OCI-LY3 (cell line): ENCODE data around the gene PROK1.

Experiments
- H2AFZ ChIP-seq: fragments of 200-600, 300-600 bp; shearing (Covaris generic); 2 replicates; pipeline ENCODE4 v1.6.0; 2014; ENCODE audit warnings: antibody characterized with exemption, low read depth, low read length
- H3K27ac ChIP-seq: fragments of 200-600, 300-600 bp; sonication (generic); 2 replicates; pipeline ENCODE4 v1.5.1; 2014; ENCODE audit warnings: mild to moderate bottlenecking, low read length, moderate library complexity, mixed read lengths
- H3K27me3 ChIP-seq: fragments of 200-600, 300-600 bp; sonication (generic); 2 replicates; pipeline ENCODE4 v1.6.1; 2014; ENCODE audit warnings: low read depth, low read length, mixed read lengths
- H3K36me3 ChIP-seq: fragments of 200-600, 300-600 bp; sonication (generic); replicated peaks from 2 replicates; pipeline ENCODE3; 2014; ENCODE audit warnings: low read depth, low read length, mixed read lengths
- H3K4me1 ChIP-seq: fragments of 300-600, 200-600 bp; sonication (generic); 2 replicates; pipeline ENCODE4 v1.6.1; 2014; ENCODE audit warnings: low read length, mixed read lengths
- H3K4me2 ChIP-seq: fragments of 200-600, 300-600 bp; sonication (generic); 2 replicates; pipeline ENCODE4 v1.6.1; 2014; ENCODE audit warnings: low read length, mixed read lengths
- H3K4me3 ChIP-seq: fragments of 300-600, 200-600 bp; sonication (generic); 2 replicates; pipeline ENCODE4 v1.5.1; 2014; ENCODE audit warnings: antibody characterized with exemption, mild to moderate bottlenecking, low read length, moderate library complexity
- H3K79me2 ChIP-seq: fragments of 300-600, 200-600 bp; shearing (Covaris generic); 2 replicates; pipeline ENCODE4 v1.6.1; 2014; ENCODE audit warnings: mild to moderate bottlenecking, low read length, mixed read lengths
- H3K9ac ChIP-seq: fragments of 300-600, 200-600 bp; shearing (Covaris generic); 2 replicates; pipeline ENCODE4 v1.6.0; 2014; ENCODE audit warnings: mild to moderate bottlenecking, low read length, moderate library complexity
- H3K9me3 ChIP-seq: fragments of 200-600, 300-600 bp; shearing (Covaris generic); 2 replicates; pipeline ENCODE4 v1.6.1; 2014; ENCODE audit warnings: low read length, mixed read lengths; ENCODE audit not compliant: insufficient read depth
- H4K20me1 ChIP-seq: fragments of 200-600, 300-600 bp; sonication (generic); 2 replicates; pipeline ENCODE4 v1.6.1; 2016; ENCODE audit warnings: low read length, mixed read lengths; ENCODE audit not compliant: insufficient read depth
- CTCF ChIP-seq: fragments of 200-600, 300-600 bp; sonication (generic); IDR thresholded peaks from 2 replicates; pipeline ENCODE4 v1.5.1; 2014; ENCODE audit warnings: antibody characterized with exemption, low read length, low read depth
- EZH2phosphoT487 ChIP-seq: fragments of 200-600 bp; shearing (Covaris generic); IDR thresholded peaks from 2 replicates; pipeline ENCODE4 v1.6.1; 2018; ENCODE audit warnings: antibody characterized with exemption, mixed run types, low read depth

PROK1 gene

GRCh38 chr1:110420874-110421793 is 29.8 kb upstream of the PROK1 start:
- H3K79me2 ChIP-seq = no peaks in the 10 kb centered on the region
- no peak overlapping the region for H2AFZ ChIP-seq
- TF ChIP-seq EZH2phosphoT487 = no peak
- no peak for TF ChIP-seq CTCF
- H3K4me3 ChIP-seq = no peak overlapping the region
- no peaks in the 10 kb centered on the region for H3K36me3 ChIP-seq
- no peaks in the 10 kb centered on the region for H3K27me3 ChIP-seq
- H4K20me1 ChIP-seq = no peaks in the 10 kb centered on the region
- H3K4me1 ChIP-seq = no peaks in the 10 kb centered on the region
- H3K4me2 ChIP-seq = no peak overlapping the region
- H3K9me3 ChIP-seq = no peaks in the 10 kb centered on the region
- H3K9ac ChIP-seq = no peak overlapping the region
- H3K27ac ChIP-seq = no peak overlapping the region

GRCh38 chr1:110424699-110425611 is 26.0 kb upstream of the PROK1 start:
- Histone ChIP-seq H3K4me3 (no peak overlapping the region), H3K79me2 (no peaks in the 10 kb centered on the region), H3K9me3 (no peaks in the 10 kb centered on the region), H3K4me2 (no peak overlapping the region), H3K4me1 (no peaks in the 10 kb centered on the region), H3K9ac (no peak overlapping the region), H3K36me3 (no peaks in the 10 kb centered on the region), H4K20me1 (no peaks in the 10 kb centered on the region), H3K27ac (no peak overlapping the region), H2AFZ (no peak overlapping the region), H3K27me3 (no peaks in the 10 kb centered on the region)
- no peak for TF ChIP-seq EZH2phosphoT487
- TF ChIP-seq CTCF = no peak

GRCh38 chr1:110425612-110426152 is 25.3 kb upstream of the PROK1 start:
- H3K27ac ChIP-seq = no peak overlapping the region
- H3K27me3 ChIP-seq = no peaks in the 10 kb centered on the region
- H3K9ac ChIP-seq = no peak overlapping the region
- H4K20me1 ChIP-seq = no peaks in the 10 kb centered on the region
- H3K9me3 ChIP-seq = no peaks in the 10 kb centered on the region
- H3K36me3 ChIP-seq = no peaks in the 10 kb centered on the region
- H3K79me2 ChIP-seq = no peaks in the 10 kb centered on the region
- TF ChIP-seq EZH2phosphoT487 (no peak), CTCF (no peak)
- H2AFZ ChIP-seq = no peak overlapping the region
- H3K4me3 ChIP-seq = no peak overlapping the region
- no peak overlapping the region for H3K4me2 ChIP-seq
- peaks cover 5% of the 10 kb centered on the region; the same call in 1 of the 2 replicates for H3K4me1 ChIP-seq
